Measurements from ENCODE around the gene GLCCI1. TPM values are rescaled to one million over a fixed set of nuclear protein-coding genes. Genes with fewer than 3 reads are reported as not detected.
"Not testable (repeated sequence)": the region's sequence is repeated elsewhere in the genome, so short reads cannot be mapped to it uniquely, and the experiment has no call there.

GLCCI1 gene
- polyA plus RNA-seq, 1 donor (not counting 4 experiments of a cell fraction or from before 2014, with no cell fraction given), result 3.4 TPM

DNA sequence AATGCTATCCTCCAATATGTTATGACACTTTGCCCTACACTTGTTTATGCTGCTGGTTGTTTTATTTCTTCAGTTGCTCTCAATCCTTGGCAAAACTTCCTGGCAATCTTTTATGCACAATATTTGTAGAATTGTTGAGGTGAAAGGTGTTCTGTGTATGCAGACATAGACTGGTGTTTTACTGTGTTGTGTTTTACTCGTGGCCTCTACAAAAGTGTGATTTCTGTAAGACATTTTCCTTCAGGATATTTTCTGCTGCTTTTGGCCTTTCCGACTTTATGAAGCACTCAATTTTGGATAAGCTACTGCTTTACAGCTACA, 21.8 kb downstream of the GLCCI1 start:
- Histone ChIP-seq H2AFZ (ENCODE audit: control insufficient read depth, low read length) (no peak overlapping the region), H3K4me1 (ENCODE audit: control insufficient read depth, extremely low read depth, insufficient read depth, low read length) (no peaks in the 10 kb centered on the region), H3K9me1 (ENCODE audit: control insufficient read depth, extremely low read depth, insufficient read depth, low read length) (no peaks in the 10 kb centered on the region), H3K27ac (ENCODE audit: control insufficient read depth, insufficient read depth, low read length) (no peak overlapping the region), H3K79me2 (ENCODE audit: control insufficient read depth, insufficient read depth, low read length) (no peaks in the 10 kb centered on the region), H3K27me3 (ENCODE audit: control insufficient read depth, extremely low read depth, insufficient read depth, low read length) (no peaks in the 10 kb centered on the region), H3K4me3 (ENCODE audit: control insufficient read depth in 2 of 3, extremely low read depth in 1 of 3, insufficient read depth in 2 of 3, low read depth in 1 of 3, low read length in 3 of 3) (no peak overlapping the region), H3K9me3 (ENCODE audit: control insufficient read depth, low read depth, low read length) (no peaks in the 10 kb centered on the region), H4K20me1 (ENCODE audit: control insufficient read depth, extremely low read depth, insufficient read depth, low read length) (no peaks in the 10 kb centered on the region), H3K4me2 (ENCODE audit: control insufficient read depth, extremely low read depth, insufficient read depth, low read depth, low read length) (no peak overlapping the region), H3K36me3 (ENCODE audit: control insufficient read depth in 2 of 2, extremely low read depth in 1 of 2, insufficient read depth in 2 of 2, low read length in 2 of 2) (no peaks in the 10 kb centered on the region), H3K9ac (ENCODE audit: control insufficient read depth, extremely low read depth, insufficient read depth, low read length) (no peak overlapping the region)
- dilution Hi-C loops (cut with MboI; ENCODE audit: extremely low pct_ligation_motif_present, low sequenced_read_pairs), result no loop called here
- FAIRE-seq (no peak), DNase-seq (ENCODE audit: low read depth, low spot score) (no peak)
- TF ChIP-seq EZH2 (IDR thresholded peaks at IDR 0.05; ENCODE audit: low read length) (no peak), CTCF (optimal IDR thresholded peaks at IDR 0.05 in 1 of 3, IDR thresholded peaks at IDR 0.05 in 1 of 3, conservative IDR thresholded peaks at IDR 0.05 in 1 of 3; ENCODE audit: extremely low read depth in 1 of 3, insufficient read depth in 2 of 3, low read length in 3 of 3) (no peak)

DNA sequence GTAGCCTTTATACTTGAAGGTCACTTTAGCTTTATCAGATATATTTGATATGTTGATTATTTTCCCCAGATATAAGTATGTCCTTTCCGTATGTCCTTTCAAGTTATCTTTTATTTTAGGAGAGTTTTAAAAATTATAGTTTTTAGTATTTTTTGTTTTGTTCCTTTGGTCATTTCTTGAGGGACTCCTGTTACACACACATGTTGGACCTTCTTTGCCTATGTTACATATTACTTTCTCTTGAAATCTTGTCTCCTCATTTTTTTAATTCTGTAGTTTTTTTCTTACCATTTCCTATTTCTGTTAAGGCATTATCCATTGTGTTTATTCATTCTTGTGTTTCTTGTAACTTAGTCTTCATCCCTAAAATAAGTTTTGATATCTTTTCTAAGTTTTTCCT, 23.9 kb downstream of the GLCCI1 start:
- Histone ChIP-seq H3K79me2 (ENCODE audit: control insufficient read depth, insufficient read depth, low read length) (no peaks in the 10 kb centered on the region), H3K9me1 (ENCODE audit: control insufficient read depth, extremely low read depth, insufficient read depth, low read length) (no peaks in the 10 kb centered on the region), H3K36me3 (ENCODE audit: control insufficient read depth in 2 of 2, extremely low read depth in 1 of 2, insufficient read depth in 2 of 2, low read length in 2 of 2) (no peaks in the 10 kb centered on the region), H3K4me1 (ENCODE audit: control insufficient read depth, extremely low read depth, insufficient read depth, low read length) (no peaks in the 10 kb centered on the region), H3K27me3 (ENCODE audit: control insufficient read depth, extremely low read depth, insufficient read depth, low read length) (no peaks in the 10 kb centered on the region), H3K9ac (ENCODE audit: control insufficient read depth, extremely low read depth, insufficient read depth, low read length) (no peak overlapping the region), H2AFZ (ENCODE audit: control insufficient read depth, low read length) (no peak overlapping the region), H4K20me1 (ENCODE audit: control insufficient read depth, extremely low read depth, insufficient read depth, low read length) (no peaks in the 10 kb centered on the region), H3K4me2 (ENCODE audit: control insufficient read depth, extremely low read depth, insufficient read depth, low read depth, low read length) (no peak overlapping the region), H3K9me3 (ENCODE audit: control insufficient read depth, low read depth, low read length) (no peaks in the 10 kb centered on the region), H3K27ac (ENCODE audit: control insufficient read depth, insufficient read depth, low read length) (no peak overlapping the region), H3K4me3 (ENCODE audit: control insufficient read depth in 2 of 3, extremely low read depth in 1 of 3, insufficient read depth in 2 of 3, low read depth in 1 of 3, low read length in 3 of 3) (no peak overlapping the region)
- TF ChIP-seq EZH2 (IDR thresholded peaks at IDR 0.05; ENCODE audit: low read length), result no peak
- TF ChIP-seq CTCF (optimal IDR thresholded peaks at IDR 0.05 in 1 of 3, IDR thresholded peaks at IDR 0.05 in 1 of 3, conservative IDR thresholded peaks at IDR 0.05 in 1 of 3; ENCODE audit: extremely low read depth in 1 of 3, insufficient read depth in 2 of 3, low read length in 3 of 3), result no peak
- DNase-seq (ENCODE audit: low read depth, low spot score) (no peak), FAIRE-seq (no peak)
- dilution Hi-C loops (cut with MboI; ENCODE audit: extremely low pct_ligation_motif_present, low sequenced_read_pairs), result no loop called here

GRCh38 chr7:7995348-7995747, 26.8 kb downstream of the GLCCI1 start:
- H4K20me1 ChIP-seq (ENCODE audit: control insufficient read depth, extremely low read depth, insufficient read depth, low read length); dilution Hi-C loops (cut with MboI; ENCODE audit: extremely low pct_ligation_motif_present, low sequenced_read_pairs); FAIRE-seq: not testable (repeated sequence)

More at GRCh38 chr7:7995348-7995747, 26.8 kb downstream of the GLCCI1 start:
- H3K4me2 ChIP-seq (ENCODE audit: control insufficient read depth, extremely low read depth, insufficient read depth, low read depth, low read length); H3K9me1 ChIP-seq (ENCODE audit: control insufficient read depth, extremely low read depth, insufficient read depth, low read length); H2AFZ ChIP-seq (ENCODE audit: control insufficient read depth, low read length); H3K9ac ChIP-seq (ENCODE audit: control insufficient read depth, extremely low read depth, insufficient read depth, low read length); DNase-seq (ENCODE audit: low read depth, low spot score); H3K27ac ChIP-seq (ENCODE audit: control insufficient read depth, insufficient read depth, low read length); H3K27me3 ChIP-seq (ENCODE audit: control insufficient read depth, extremely low read depth, insufficient read depth, low read length); H3K4me3 ChIP-seq (ENCODE audit: control insufficient read depth in 2 of 3, extremely low read depth in 1 of 3, insufficient read depth in 2 of 3, low read depth in 1 of 3, low read length in 3 of 3); H3K4me1 ChIP-seq (ENCODE audit: control insufficient read depth, extremely low read depth, insufficient read depth, low read length); H3K9me3 ChIP-seq (ENCODE audit: control insufficient read depth, low read depth, low read length); H3K36me3 ChIP-seq (ENCODE audit: control insufficient read depth in 2 of 2, extremely low read depth in 1 of 2, insufficient read depth in 2 of 2, low read length in 2 of 2); H3K79me2 ChIP-seq (ENCODE audit: control insufficient read depth, insufficient read depth, low read length): not testable (repeated sequence)

Data from keratinocyte (primary cell).